GF-D8 (cell line): Measurements from ENCODE around the gene C2.

Experiments
- DNase-seq: peaks from one replicate; lab custom pipeline; 2025; lab: John Stamatoyannopoulos, UW

The C2 gene

DNA sequence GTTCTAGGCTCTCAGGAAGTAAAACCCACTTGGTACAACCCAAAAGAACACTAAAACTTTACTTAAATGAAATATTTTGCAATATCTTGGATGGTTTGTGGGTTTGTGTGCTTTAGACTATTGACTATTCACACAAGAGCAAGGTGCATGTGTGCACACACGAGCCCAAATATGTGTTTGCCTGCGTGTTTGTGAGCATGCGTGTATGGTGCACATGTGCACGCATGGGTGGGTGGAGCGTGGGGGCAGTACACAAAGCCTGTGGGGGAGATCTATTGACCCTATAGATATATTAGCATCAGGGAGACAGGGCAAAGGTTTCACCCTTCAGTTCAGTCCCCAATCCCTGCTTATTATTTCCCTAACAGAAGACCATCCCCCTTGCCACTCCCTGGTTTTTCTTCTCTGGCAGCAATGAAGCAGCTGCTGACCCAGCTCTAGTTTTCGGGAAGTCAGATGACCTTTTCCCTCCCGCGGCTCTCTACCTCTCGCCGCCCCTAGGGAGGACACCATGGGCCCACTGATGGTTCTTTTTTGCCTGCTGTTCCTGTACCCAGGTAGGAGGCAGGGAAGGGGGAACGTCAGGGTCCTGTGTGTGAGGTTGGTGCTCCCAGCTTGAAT is at the start of gene C2:
Gene C2 (plus strand): TSS at position 476 of the 621 bp plus-strand sequence. CDS start 36 bp downstream, at position 512.
- no peak for DNase-seq

DNA sequence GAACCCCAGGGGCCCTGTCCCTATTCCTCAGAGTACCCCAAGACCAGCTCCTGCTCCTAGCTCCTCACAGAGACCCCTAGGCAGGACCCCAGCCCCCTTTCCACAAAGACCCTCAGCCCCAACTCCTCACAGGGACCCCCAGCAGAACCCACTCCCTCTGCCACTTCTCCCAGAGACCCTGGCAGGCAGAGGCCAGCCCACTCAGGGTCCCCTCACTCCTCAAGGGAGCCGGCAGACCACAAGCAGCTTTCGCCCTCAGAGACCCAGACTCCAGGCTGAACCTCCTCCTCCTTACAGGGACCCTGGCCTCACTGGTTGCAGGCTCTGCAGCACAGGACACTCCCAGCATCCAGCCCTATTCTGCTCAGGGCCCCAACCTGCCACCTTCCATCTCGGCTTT is 49.3 kb upstream of the C2 start:
- DNase-seq: no peak

DNA sequence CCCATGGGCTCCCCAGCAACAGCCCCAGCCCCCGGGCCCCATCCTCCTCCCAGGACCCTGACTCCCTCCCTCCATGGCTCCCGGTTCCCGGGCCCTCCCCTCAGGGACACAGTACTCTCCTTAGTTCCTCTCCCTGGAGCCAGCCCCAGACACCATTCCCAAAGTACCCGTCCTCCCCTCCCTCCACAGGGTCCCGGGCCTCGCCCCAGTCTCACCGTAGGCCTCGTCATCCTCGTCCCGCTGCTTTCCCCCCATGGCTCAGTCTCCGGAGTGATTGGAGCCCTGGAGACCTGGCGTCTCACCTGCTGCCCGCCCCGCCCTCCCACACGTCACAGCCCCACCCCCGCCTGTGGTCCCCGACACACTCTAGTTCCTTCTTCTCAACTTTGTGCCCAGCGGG is 48.8 kb upstream of the C2 start, which contains the start of gene SLC44A4:
Gene SLC44A4 (minus strand): TSS at position 272 of the 400 bp plus-strand sequence. CDS start 17 bp downstream, at position 255.
- DNase-seq: no peak

DNA sequence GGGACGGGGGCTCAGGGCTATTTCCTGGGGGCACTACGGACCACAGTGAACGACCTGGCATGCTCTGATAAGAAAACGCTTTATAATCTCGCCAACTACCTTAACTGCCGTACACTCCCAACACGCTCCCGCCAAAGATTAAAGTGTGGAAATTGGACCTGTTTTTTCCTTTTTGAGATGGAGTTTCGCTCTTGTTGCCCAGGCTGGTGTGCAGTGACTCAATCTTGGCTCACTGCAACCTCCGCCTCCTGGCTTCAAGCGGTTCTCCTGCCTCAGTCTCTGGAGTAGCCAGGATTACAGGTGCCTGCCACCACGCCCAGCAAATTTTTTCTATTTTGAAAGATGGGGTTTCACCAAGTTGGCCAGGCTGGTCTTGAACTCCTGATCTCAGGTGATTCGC is 48.4 kb upstream of the C2 start:
- DNase-seq: no peak

DNA sequence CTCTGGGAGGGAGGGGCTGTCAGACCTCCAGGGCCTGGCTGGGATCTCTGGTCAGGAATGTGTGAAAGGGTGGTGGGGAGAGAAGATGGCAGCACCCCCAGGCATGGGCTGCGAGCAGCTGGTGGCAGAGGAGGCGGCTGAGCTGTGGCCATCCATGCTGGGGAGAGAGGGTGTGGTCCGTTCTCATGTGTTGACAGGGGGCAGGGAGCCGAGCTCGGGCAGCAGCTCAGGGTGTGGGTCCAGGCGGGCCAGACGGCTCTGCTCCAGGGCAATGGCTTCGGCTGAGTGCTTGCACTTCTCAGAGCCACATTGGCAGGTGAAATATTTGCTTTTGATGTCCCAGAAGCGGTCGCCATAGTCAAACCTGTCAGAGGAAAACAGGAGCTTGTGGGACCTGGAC is 47.6 kb upstream of the C2 start:
- no peak for DNase-seq

DNA sequence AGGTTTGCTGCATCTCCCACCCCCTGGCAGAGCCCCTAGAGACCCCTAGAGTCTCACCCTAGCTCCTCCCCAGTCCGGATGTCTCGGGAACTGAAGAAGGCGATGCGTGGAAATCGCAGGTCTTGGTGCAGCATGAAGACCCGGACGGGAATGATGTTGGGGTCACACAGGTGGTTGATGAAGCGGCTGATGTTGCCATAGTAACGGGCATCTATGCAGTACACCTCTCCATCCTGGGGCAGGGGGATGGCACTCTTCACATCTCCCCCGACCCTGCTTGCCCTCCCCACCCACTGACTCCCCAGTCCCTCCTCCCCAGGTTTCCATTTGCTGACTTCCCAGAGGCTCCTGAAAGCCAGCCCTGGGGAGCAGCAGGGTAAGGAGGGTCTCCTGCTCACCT is 46.9 kb upstream of the C2 start:
- no peak for DNase-seq

DNA sequence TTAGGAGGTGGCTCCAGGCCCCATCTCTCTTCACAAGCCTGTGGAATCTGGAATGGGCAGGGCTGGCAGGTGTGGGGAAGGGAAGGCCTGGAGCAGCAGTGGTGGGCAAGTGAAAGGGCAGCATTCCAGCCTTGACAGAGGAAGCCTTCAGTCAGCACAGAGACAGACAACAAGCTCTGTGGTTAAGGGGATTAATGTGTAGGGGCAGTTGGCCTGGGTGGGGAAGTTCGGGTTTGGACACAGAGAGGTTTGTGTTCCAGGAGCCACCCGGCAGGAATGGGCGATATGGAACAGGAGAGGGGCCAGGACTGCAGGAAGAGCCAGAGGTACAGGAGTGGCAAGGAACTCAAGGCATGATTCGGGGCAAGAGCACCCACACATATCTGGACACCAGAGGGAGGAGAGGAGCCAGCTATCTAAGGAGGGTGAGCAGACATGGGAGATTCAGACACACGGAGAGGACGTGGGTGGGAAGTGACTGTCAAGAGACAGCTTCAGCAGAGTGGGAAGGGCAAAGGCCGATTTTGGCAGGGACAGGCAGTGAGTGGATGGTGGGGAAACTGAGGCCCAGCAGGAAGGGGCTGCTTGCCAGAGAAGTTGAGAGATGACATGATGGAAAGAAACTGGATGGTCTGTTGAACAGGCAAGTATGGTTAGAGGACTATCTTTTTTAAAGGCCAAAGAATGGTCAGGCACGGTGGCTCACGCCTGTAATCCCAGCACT is 46.2 kb upstream of the C2 start:
- DNase-seq: no peak

DNA sequence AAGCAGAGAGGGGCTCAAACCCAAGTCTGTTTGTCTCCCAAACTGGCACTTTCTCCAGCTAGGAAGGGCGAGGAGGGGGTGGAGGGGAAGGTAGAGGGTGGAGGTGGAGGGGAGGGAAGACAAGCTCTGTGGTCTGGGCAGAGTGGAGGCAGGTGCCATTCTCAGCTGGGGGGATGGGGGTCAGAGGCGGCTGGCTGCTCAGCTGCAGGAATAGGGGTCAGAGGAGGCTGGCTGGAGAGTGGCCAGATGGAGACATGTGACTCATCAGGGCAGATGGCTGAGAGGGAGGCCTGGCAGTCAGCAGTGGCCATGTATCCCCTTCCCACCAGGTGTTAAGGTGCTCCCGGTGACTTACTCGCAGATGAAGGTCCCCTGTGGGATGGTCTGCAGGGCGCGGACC is 45.2 kb upstream of the C2 start:
- no peak for DNase-seq

DNA sequence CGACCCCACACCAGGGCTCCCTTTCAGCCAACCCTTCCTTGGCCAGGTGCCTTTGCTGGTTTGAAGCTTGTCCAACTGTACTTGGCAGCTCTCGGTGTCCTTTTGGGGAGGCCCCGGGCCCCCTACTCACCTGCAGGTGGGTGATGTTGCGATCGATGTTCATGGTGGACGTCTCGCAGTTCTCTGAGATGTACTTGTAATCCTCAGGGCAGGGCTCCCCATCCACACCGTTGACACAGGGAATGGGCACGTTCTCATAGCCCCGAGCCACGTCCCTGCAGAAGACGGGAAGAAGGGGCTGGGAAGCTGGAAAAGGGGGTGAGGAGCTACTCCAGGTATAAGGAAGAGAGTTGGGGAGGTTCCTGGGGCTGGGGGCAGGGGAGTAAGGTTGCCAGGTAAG is 43.8 kb upstream of the C2 start:
- no peak for DNase-seq

DNA sequence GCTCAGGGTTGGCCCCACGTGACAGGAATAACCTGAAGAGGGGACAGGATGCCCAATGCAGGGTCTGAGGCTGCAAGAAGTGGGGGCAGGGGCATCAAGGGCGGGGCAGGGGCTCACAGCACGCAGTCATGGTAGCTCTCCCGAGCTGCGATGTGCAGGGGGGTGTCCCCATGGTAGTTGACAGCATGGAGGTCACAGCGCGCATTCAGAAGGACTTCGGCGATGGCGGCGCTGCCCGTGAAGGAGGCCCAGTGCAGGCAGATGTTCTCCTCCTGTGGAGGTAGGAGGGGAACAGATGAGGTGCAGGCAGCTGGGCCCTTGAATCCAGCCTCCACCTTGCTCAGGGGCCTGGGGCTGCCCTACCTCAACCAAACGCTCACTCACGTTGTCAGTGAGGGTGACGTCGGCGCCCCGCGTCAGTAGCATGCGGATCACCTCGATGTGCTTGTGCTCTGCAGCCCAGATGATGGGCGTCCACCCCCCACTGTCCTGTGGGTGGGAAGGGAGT is 42.9 kb upstream of the C2 start:
- no peak for DNase-seq

DNA sequence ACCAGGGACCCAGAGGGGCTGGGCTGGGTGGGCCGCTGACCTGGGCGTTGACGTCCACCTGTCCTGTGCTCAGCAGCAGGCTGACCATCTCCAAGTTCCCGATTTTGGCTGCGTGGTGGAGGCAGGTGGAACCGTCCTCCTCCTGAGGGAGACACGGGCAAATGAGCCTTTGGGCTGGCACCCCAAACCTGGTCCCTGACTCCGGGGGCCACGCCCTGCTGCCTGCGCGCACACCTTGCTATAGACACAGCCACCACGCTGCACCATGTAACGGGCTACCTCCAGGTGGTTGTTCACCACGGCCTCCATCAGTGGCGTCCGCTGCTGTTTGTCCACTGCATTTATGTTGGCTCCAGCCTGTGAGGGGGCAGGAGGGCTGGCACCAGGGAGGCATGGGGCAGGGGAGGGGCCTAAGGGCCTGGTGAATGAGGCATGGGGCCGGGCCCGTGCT is 41.0 kb upstream of the C2 start:
- DNase-seq: no peak

DNA sequence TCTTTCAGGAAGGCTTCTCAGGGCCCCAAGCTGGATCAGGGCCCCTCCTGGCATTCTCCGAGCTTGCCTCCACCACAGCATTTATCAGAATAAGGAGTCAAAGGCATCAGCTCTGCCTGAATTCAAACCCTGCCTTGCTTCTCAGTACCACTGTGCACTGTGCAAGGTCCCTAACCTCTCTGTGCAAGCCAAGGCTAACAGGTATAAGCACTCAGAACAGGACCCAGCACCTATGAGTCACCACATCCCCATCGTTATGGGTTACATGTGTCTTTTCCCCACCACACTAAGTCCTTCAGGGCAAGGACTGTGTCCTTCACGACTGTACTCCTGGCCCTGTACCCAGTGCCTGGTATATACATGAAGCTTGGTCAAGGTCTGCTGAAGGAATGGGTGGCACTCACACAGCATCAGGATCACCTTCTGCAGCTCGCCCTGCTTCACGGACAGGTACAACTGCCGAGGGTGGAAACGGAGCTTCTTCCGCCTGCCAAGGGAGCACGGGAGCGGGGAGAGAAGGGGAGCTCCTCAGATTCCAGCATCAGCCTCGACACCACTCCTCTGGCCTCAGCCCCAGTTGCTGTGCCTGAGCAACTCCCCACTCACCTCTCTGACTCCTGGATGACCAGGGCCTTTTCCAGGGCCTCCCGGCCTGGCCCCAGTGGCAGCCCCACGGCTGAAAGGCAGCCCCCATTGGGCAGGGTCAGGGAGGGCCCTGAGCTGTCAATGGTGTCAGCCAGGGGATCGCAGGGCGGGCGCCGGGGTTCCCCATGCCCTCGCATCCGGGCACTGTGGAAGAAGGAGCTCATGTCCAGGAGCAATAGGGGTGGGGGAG is 40.1 kb upstream of the C2 start:
- DNase-seq: no peak

DNA sequence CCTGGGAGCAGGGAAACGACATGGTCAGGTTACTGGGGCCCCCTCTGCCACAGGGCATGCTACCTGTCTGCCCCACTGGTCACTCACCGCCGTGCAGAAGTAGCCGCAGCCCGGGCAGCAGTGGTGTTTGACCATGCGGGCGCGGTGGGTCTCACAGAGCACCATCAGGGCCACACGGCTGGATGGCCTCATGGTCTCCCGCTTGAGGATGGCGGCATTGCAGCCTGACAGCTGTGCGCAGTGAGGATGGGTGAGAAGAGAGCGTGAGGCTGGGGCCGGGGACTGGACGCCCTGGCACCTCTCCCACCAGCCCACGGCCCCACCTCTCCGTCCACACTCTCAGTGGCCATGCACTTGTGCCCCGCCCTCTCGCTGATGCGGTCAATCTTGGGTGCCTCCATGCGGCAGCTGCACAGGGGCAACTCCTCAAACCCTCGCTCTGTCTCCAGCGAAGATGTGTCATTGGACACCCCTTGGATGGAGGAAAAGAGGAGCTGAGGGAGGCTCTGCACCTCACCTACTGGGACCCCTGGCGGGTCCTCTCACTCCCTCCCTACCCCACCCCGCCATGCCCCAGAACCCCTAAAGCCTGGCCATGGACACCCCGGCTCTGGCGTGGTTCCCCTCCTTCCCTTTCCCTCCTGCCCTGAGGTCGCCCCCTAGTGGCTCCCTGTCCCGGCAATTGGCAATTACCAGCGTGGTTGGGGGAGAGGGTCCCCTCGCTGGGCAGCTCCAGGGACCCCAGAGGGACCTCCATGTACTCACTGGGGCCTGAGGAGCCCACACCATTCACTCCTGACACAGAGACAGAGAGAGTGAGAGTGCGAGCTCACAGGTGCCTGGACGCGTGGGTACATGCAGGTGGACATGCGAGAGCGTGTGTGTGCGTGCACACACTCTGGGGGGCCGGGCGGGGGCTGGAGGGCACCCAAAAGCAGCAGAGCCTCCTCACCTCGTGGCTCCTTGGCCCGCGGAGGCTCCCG is 39.0 kb upstream of the C2 start:
- DNase-seq: no peak

DNA sequence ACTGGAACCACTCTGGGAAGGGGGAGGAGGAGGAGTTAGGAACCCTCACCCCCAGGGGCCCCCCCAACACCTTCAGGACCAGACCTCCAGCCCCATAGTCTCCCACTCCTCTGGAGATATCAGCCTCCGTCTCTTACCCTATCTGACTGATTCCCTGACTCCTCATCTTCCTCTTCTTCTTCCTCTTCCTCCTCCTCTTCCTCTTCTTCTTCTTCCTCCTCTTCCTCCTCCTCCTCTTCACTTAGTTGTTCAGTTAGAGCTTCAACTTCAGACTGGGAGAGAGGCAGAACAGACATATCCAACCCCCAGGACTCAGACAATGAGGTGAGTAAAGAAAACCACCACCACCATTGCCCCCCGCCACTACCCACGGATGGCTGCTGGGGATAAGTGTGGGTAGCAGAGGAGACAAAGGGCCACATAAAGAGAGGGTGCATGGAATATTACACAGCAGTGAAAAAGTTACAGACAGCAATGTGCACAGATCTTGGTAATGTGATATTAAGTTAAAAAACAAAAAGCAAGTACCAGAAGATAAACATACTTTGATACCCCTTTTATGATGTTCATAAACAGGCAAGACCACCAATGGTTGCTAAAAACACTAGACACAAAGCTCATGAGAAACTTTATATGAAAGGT is 38.1 kb upstream of the C2 start:
- DNase-seq: no peak

DNA sequence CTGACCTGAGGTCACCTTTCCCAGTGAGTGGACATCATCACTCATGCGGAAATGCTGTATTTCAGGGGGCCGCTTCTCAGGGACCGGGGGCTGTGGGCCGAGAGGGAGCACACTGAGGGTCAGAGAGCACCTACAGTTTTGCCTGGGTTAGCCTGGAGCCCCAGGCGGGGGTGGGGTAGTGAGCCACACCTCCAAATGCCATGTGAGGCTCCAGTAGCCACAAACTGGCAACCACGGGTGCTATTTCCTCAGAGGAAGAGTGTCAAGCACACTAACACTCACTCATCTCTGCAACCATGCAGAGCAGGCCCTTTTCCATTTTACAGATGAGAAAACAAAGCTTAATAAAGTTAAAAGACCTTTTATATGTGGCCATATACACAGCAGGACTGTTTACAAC is 34.7 kb upstream of the C2 start:
- no peak for DNase-seq

DNA sequence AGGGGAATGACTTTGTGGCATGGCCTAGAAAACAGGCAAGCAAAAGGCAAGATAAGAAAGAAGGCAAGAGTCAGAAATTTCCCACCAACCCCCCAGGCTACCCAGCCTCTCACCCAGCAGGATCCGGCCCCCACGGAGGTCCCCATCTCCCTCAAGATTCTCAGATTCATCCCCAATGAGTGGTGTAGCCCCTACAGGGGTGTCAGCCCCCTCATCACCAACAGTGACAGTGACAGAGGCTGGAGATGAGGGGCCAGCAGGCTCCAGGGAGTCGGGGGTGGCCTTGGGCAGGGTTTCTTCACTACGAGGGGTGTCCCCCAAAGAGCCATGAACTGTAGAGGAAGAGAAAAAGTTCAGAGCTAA is 31.0 kb upstream of the C2 start:
- DNase-seq: no peak

DNA sequence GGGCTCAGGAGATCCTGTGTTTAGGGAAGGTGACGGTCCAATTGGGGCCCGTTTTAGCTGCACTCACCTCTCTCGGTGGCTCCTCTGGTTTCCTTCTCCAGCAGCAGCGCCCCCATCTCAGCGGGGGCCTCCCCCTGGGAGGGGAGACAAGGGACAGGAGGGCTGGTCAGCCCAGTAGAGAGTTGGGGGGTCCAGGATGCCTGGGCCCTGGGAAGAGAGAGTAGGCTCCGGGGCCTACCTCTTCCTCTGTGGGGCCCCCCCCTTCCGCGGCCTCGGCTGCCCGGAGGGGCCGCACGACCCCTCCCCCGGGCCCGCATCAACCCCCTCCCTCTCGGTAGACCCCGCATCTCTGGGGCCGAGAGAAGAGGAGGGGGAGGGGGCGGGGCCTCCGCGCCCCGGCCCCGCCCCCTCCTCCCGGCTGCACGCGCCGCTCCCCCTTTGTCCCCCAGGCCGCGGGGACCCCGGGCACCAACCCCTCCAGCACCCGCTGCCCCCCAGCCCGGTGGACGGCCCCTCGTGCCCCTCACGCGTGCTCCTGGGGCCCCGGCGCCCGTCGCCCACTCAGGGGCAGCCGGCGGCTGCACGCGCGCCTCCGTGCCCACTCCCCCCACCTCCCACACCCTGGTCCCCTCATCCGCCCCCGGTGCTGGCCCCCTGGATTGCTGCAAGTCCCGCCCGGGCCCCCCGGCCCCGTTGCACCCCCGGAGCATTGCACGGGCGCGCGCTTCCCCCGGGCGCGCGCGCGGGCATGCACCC is 30.5 kb upstream of the C2 start:
- DNase-seq: no peak

DNA sequence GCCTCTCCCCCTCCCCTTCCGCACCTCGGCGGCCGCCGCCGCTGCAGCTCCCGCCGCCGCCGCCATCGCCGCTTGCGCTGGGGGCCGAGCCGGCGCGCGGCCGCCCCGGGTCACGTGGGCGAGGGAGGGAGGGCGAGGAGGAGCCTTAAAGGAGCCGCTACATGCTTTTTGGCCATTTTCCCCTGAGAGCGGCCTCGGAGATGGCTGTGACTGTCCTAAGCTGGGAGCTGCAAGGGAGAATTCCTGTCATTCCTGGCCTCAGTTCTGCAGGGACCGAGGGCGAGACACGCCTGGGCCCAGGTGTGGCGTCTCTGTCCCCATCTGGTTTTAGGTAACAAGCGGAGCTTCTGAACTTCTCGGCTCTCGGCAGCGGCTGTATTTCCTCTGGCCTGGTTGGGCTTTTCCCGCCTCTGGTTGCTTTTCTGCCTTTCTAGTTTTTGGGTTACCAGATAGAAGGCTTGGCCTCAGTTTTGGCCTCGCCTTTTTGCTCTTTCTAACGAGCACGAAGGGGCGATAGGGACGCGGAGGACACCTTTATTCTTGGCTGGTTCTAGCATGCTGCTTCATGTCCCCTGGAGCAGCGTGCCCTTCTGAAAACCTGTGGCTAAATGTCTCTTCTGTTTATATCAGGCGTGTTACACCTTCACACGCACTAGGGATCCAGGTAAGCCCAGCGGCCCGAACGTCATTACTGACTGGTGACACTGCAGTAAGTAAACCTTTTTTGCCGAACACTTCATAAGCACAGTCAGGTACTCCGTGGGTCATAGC is 29.7 kb upstream of the C2 start, which contains the start of gene EHMT2:
Gene EHMT2 (minus strand): TSS at position 87 of the 771 bp plus-strand sequence. CDS start 21 bp downstream, at position 66.
- DNase-seq: peak; percentile 55

DNA sequence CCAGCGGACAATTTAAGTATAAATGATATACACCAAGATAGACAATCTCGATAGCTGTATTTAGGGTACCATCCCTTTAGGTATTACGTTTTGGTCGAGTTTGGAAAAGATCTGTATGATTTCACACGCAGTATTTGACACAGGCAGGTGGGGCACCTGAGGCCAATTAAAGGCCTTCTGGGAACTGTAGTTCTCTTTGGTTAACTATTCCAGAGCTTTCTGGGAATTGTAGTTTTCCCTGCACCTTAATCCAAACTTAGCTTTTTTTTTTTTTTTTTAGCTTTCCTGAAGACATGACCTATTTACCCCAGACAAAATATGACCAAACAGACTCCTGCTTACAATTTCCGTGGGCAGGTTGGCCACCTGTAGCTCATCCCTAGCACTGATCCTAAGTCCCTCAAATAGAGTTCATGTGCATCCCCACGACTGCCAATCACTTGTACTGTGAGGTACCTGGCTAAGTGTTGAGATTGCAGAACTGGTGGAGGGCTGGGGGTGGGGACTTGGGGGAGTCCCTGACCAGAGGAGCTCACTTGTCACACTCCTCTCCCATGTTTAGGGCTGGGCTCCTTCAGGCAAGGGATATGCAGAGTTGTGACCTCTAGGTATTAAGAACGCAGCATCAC is 29.0 kb upstream of the C2 start:
- no peak for DNase-seq
